ENCODE data around the gene SGSM2.

DNA sequence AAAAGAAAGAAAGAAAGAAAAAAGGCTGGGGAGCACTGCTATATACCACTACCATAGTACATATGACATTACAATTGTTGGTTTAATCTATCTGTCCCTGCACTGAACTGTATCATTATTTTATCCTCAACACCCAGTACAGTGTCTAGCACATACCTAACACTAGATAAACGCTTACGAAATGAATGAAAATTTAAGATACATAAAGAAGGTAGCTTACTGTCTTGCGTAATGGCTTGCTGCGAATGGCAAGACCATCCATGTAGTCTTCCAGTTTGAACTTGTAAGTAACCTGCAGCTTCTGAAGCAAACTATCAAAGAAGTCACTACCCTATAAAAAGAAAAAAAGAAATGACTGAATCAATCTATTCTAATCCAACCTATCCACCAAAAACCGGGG is 40.3 kb upstream of the SGSM2 start:
- TF ChIP-seq, protein P1, sequence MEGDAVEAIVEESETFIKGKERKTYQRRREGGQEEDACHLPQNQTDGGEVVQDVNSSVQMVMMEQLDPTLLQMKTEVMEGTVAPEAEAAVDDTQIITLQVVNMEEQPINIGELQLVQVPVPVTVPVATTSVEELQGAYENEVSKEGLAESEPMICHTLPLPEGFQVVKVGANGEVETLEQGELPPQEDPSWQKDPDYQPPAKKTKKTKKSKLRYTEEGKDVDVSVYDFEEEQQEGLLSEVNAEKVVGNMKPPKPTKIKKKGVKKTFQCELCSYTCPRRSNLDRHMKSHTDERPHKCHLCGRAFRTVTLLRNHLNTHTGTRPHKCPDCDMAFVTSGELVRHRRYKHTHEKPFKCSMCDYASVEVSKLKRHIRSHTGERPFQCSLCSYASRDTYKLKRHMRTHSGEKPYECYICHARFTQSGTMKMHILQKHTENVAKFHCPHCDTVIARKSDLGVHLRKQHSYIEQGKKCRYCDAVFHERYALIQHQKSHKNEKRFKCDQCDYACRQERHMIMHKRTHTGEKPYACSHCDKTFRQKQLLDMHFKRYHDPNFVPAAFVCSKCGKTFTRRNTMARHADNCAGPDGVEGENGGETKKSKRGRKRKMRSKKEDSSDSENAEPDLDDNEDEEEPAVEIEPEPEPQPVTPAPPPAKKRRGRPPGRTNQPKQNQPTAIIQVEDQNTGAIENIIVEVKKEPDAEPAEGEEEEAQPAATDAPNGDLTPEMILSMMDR (conservative IDR thresholded peaks at IDR 0.05), result no peak
- no peak for TF ChIP-seq EZH2 (IDR thresholded peaks at IDR 0.05; ENCODE audit: low read depth)
